Stimulated activated naive CD8-positive, alpha-beta T cell treated with anti-CD3 and anti-CD28 coated beads, Interleukin-15, Interleukin-2, amounts not matched to agents 100 U/mL and 50 U/mL, for 24 hours (primary cell): ENCODE results near the gene SMIM20.

Source experiments
- ATAC-seq: fragments of 150-1000 bp; cut with Tn5 transposase; one replicate; pipeline ENCODE4 v1.10.0; 2021
- DNase-seq: peaks from one replicate; pipeline ENCODE4 v3.0.0; 2021

Gene SMIM20

GRCh38 chr4:25926462-25926861, 12.4 kb downstream of the SMIM20 start:
- ATAC-seq: no peak
- no peak for DNase-seq

- ATAC-seq (no peak), DNase-seq (no peak)
These were observed 13.6 kb downstream of the SMIM20 start for GRCh38 chr4:25927361-25928195.

DNA sequence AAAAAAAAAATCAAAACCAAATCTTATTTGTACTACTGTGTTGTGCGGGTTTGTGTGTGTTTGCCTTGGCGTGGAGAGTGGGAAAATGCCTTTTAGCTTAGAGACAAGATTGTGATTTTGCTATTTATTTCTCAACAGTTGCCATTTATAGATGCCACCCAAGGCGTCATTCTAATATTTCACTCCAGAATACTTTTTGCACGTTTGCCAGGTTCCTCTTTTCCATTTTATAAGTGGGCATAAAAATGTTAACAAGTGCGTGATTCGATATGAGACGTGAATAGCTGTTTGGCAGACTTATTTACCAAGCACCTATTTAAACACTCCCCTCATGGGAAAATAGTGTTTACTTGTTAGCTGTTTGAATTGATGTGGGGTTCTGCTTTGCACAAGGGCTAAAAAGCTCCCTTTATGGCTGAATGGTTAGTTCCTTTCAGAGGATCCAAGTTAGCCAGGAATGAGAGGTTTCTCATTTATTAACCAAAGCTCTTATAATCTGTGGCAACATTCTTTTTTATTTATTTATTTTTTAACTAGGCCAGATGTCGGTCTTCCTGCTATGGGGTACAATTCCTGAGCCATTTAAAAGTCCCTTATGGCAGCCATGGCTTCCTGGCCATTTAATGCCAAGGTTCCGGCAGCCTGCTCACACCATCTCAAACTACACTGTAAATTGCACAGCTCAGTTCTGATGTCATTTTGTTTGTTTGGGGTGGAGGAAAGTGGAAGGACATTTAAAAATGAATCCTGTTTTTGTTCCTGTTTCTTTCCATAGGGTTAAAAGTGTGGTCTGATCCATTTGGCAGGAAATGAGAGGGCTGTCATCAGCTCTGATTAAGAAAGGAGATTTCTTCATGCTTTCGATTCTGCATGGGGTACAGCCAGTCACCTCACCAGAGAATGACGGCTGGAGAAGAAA, 14.6 kb downstream of the SMIM20 start:
- no peak for ATAC-seq

GRCh38 chr4:25929298-25929686, 15.3 kb downstream of the SMIM20 start:
- ATAC-seq (no peak), DNase-seq (no peak)

More for the DNA sequence above, 14.6 kb downstream of the SMIM20 start:
- no peak for DNase-seq

DNA sequence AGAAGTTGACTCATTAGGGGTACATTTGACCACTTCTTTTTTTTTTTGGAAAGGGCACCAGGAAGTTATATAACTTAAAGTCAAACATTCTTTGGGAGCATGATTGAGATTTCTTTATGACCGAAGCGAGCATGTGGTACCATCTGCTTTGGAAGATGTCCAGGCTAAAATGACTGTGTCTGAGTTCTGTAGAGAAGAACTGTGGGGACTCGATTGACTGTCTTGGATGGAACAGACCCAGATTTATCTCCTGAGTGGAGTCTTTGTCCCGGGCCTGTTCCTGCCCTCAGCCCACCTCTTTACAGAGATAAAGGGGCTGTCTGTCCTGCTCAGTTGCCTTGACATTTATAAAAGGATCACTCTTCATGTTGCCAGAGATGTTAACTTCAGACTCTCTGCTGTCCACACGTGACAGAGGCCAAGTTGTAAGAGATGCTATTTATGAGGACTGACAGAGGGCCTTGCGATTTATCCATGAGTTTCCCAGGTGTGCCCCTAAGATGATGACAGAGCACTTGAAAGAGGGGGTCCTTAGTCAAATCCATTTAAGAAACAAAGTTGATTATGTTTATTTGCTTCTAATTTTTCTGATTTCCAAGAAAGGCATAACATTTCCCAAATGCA, 16.8 kb downstream of the SMIM20 start:
- ATAC-seq: no peak
- DNase-seq: no peak

- DNase-seq (no peak), ATAC-seq (no peak)
These were observed 22.7 kb downstream of the SMIM20 start for GRCh38 chr4:25936696-25937095.

- ATAC-seq (no peak), DNase-seq (no peak)
These were observed 23.8 kb downstream of the SMIM20 start for GRCh38 chr4:25937801-25938200.

DNA sequence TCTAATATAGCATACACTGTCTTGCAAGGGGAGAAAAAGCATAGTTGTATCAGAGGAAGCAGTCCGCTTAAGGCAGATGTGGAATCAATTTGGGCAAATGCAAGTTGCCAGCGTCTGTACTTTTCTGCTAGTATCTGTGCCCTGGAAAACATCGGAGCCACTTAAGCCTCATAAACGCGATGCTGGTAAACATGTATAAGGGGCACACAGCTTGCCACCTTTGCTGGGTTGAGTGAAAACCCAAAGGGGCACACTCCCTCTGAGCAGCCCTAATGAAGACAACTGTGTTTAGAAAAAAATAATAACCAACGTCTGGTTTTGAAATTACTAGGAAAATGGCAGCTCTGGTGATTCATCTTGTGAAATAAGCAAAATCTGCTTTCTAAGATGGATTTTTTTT, 24.3 kb downstream of the SMIM20 start:
- ATAC-seq (peak; percentile 48), DNase-seq (peak; percentile 22)

DNA sequence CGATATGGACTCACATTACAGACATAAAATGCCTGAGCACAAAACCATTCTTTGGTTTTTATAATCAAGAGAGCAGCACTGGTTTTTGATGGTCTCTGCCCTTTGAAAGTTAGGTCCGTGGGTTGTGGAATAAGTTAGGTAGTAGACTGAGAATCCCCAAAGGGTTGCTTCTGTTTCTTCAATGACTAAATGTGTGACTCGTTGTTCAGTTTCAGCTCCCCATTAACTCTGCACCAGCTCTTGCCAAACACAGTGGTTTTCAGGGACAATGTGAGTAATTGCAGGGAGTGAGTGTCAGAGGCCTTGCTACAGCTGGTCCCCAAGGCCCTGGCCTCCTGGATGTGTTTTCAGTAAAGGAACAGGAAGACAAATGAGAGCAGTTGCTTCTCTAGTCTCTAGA, 24.8 kb downstream of the SMIM20 start:
- peak; percentile 99 for ATAC-seq
- DNase-seq: peak; percentile 51

- DNase-seq (no peak), ATAC-seq (no peak)
These were observed 25.3 kb downstream of the SMIM20 start for GRCh38 chr4:25939330-25939729.

DNA sequence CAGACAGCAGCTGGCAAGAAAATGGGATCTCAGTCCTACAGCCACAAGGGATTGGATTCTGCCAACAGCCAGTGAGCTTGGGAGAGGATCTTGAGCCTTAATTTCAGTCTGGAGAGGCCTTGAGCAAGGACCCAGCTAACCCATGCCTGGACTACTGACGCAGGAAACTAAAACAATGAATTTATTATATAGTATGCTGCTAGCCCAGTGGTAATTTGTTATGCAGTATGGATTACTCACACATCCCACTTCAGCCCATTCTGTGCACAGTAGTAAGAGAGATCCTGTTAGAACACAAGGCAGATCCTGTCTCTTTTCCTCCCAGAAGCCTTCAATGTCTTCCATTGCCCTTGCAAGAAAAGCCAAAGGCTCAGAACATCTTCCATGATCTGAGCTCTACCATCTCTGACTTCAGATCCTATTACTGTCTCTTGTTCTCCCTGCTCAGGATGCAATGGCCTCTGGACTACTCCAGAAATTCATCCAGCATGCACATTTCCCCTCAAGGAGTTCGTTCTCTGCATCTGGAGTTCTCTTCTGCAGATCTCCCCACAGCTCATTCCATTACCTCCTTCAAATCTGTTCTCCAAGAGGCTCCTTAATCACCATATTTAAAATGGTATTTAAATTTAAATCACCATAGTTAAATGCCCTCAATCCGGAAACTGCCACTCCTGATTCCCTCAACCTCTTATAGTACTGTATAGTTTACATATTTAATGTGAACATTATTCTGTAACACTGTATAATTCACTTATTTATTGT, 27.6 kb downstream of the SMIM20 start:
- ATAC-seq: no peak
- DNase-seq: no peak

- ATAC-seq: no peak
- DNase-seq: no peak
These were observed 29.3 kb downstream of the SMIM20 start for GRCh38 chr4:25943312-25943711.

DNA sequence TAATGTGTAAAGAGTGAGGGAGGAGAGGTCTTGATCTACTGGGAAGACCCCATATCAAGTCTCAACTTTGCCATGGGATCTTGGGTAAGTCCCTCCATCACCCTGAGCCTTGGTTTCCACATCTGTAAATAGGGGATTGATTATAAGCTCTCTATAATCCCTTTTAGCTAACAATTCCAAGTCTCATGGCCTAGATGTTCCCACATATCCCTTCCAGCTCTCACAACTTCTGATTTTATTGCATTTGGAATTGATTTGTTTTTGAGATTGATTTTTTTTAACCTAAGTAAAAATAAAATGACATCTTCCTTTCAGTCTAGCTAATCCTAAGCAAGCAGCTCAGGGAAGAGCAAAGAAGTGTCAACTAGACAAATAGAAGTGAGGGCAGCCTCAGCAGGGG, 29.8 kb downstream of the SMIM20 start:
- no peak for DNase-seq
- no peak for ATAC-seq

DNA sequence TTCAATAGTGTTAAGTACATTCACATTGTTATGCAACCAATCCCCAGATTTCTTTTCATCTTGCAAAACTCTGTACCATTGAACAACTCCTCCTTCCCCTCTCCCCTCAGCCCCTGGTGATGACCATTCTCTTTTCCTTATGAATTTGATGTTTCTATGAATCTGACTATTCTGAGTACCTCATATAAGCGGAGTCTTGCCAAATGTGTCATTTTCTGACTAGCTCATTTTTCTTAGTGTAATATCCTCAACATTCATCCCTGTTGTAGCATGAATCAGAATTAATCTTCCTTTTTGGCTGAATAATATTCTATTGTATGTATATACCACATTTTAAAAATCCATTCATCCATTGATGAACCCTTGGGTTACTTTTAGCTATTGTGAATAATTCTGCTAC, 34.0 kb downstream of the SMIM20 start:
- no peak for ATAC-seq
- DNase-seq: no peak

- no peak for ATAC-seq
These were observed 35.2 kb downstream of the SMIM20 start for GRCh38 chr4:25949173-25949748.

DNA sequence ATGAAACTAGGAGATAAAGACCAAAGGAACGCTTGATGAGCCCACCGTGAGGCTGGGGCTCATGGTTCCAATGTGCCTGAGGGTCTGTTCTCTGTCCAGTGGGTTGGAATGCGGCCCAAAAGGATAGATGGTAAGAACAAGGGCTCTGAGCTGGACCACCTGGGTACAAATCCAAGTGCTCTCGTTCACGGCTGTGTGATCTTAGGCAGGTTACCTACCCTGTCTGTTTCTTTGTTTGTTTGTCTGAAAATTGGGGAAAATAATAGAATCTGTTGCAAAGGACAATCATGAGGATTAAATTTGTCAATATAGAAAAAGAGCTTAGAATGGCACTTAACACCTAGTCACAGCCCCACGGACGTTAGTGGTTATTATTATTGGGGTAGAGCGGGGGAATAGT, 36.0 kb downstream of the SMIM20 start:
- DNase-seq: no peak
- no peak for ATAC-seq

More at GRCh38 chr4:25949173-25949748, 35.2 kb downstream of the SMIM20 start:
- no peak for DNase-seq

DNA sequence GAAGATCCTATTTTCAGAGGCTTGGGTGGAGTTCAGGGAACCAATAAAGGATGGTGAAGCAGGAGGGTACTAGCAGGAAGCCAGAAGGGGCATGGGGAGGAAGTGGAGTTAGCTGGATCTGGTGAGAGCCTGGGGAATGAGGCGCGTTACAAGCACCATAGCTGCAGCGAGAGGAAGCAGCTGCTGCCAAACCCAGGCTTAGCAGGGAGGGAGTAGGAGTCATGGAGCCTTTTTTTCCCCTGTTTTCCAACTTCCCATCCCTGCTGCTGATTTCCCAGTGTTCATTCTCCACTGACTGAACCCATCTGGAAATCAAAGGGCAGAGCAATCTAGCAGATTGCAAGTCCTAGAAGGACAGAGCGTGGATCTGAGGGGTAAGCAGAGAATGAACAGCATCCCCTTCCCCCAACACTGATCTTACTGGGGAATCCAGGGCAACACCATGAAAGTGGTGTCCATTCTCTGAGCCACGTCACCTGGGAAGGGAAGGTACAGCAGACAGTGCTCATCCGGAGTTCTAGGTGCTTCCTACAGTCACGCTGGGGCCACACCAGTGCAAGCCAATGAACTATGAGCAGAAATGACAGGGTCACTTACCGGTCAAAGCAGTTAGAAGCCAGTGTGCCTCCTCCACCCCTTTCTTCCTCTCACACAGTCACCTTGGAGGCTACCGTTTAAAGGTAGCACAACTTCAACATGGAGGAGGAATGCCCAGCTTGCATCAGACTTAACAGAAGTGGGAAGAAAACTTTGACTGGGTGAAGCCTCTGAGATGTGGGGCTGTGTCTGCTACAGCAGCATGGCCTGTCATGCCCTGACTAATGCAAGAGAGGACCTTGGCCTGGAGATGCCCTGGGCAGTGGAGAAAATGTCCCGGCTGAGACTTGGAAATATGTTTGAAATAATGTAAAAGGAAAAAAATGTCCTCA, 36.7 kb downstream of the SMIM20 start:
- no peak for ATAC-seq
- no peak for DNase-seq

GRCh38 chr4:25951390-25951952, 37.5 kb downstream of the SMIM20 start:
- ATAC-seq (no peak), DNase-seq (no peak)

- DNase-seq (no peak), ATAC-seq (no peak)
These were observed 39.7 kb downstream of the SMIM20 start for GRCh38 chr4:25953740-25954139.

GRCh38 chr4:25954293-25954904, 40.4 kb downstream of the SMIM20 start:
- ATAC-seq: no peak
- no peak for DNase-seq
